ENCODE results near the gene GNG3.

The GNG3 gene

GRCh38 chr11:62755086-62755615 is 47.7 kb downstream of the GNG3 start:
- no peak for DNase-seq (ENCODE audit: extremely low read depth, low read depth)
- no peak for TF ChIP-seq CTCF (IDR thresholded peaks at IDR 0.05; ENCODE audit: low read depth, low read length)

- no peak for TF ChIP-seq CTCF (IDR thresholded peaks at IDR 0.05; ENCODE audit: low read depth, low read length)
These were observed 50.6 kb downstream of the GNG3 start for GRCh38 chr11:62757846-62758788.

More at GRCh38 chr11:62757846-62758788, 50.6 kb downstream of the GNG3 start:
- no peak for DNase-seq (ENCODE audit: extremely low read depth, low read depth)

Measured in AG09319 (cell line).